WI38 (cell line): ENCODE measurements around the gene ELP4.

Experiments
- H3K4me3 ChIP-seq: 2 replicates; pipeline ENCODE4 v1.5.1; 2011; ENCODE audit warnings: low read depth, mild to moderate bottlenecking, control low read depth, low read length
- TF ChIP-seq, protein P1 (sequence below): IDR thresholded peaks from 2 replicates; pipeline ENCODE4 v1.5.1; 2012; ENCODE audit warnings: low read depth, mild to moderate bottlenecking, control low read depth, low read length

The ELP4 gene

GRCh38 chr11:31786996-31787685, 277.6 kb downstream of the ELP4 start:
- TF ChIP-seq, protein P1, sequence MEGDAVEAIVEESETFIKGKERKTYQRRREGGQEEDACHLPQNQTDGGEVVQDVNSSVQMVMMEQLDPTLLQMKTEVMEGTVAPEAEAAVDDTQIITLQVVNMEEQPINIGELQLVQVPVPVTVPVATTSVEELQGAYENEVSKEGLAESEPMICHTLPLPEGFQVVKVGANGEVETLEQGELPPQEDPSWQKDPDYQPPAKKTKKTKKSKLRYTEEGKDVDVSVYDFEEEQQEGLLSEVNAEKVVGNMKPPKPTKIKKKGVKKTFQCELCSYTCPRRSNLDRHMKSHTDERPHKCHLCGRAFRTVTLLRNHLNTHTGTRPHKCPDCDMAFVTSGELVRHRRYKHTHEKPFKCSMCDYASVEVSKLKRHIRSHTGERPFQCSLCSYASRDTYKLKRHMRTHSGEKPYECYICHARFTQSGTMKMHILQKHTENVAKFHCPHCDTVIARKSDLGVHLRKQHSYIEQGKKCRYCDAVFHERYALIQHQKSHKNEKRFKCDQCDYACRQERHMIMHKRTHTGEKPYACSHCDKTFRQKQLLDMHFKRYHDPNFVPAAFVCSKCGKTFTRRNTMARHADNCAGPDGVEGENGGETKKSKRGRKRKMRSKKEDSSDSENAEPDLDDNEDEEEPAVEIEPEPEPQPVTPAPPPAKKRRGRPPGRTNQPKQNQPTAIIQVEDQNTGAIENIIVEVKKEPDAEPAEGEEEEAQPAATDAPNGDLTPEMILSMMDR = no peak
- no peak overlapping the region for H3K4me3 ChIP-seq

DNA sequence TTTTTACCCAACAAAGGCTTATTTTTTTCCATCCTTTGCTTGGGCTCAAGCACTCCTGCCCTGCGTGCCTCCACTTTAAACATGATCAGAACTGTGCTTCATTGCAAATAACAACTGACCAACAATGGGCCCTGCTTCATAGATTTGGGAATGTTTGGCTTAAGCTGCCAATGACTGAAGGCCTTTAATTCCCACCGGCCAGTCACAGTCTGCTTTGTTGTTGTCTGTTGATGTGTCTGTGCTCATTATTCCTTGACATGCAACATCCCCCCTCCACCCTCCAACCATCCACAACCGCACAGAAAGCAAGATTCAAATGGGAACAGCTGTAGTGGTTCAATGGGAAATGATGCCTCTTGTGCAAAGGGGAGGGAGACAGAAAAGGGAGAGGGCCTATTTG, 278.5 kb downstream of the ELP4 start:
- TF ChIP-seq, protein P1 = no peak
- H3K4me3 ChIP-seq = no peak overlapping the region

DNA sequence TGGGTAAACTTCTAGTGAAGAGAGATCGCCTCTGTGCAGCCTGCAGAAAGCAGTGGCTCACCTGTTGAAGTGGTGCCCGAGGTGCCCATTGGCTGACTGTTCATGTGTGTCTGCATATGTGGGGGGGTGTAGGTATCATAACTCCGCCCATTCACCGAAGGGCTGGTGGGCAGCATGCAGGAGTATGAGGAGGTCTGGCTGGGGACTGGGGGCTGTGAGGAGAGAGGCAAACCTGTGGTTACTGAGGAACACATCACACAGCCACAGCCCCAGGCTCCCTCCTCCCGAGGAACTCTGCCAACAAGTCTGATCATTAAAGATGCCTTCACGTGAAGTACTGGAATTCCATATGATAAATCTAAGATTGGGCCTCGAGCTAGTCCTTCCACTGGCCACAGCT, 281.1 kb downstream of the ELP4 start:
- H3K4me3 ChIP-seq = no peak overlapping the region
- TF ChIP-seq, protein P1 = no peak

DNA sequence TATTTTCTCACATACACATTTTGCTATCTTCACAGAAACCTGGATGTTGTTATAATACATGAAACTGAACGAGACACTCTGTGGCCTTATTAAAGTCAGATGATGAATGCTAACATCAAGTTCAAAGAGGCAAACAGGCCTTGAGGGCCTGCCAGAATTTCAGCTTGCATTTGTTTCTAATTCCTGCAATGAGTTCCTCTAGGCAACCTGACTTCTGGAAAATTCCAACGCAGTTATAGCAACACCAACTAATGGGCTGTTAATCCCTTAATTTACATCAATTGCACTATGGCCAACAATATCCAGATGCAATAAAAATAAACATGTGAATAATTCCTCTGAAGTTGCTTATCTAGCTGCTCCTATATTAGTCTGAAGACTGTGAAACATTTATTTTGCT, 282.5 kb downstream of the ELP4 start:
- TF ChIP-seq, protein P1 = no peak
- H3K4me3 ChIP-seq = no peak overlapping the region

- TF ChIP-seq, protein P1 = no peak
- no peak overlapping the region for H3K4me3 ChIP-seq
Measured at GRCh38 chr11:31792456-31792855, 282.9 kb downstream of the ELP4 start.

- TF ChIP-seq, protein P1 = no peak
- H3K4me3 ChIP-seq = no peak overlapping the region
Measured at GRCh38 chr11:31793264-31793663, 283.7 kb downstream of the ELP4 start.

DNA sequence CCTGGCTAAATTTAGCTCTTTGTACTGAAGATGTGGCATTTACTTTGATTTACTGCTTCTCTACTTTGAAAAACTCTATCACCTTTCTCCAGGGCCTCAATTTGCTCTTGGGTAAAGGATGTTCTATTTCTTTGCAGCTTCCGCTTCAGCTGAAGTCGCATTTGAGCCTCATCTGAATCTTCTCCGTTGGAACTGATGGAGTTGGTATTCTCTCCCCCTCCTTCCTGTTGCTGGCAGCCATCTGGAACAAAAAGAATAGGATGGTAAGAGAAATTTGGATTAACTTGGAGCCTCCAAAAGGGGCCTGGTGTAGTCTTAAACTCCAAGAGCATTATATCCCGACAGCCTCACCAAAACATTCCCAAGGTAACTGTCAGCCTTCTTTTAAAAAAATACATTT, 285.0 kb downstream of the ELP4 start:
- TF ChIP-seq, protein P1 = no peak
- no peak overlapping the region for H3K4me3 ChIP-seq
